ENCODE measurements around the gene GPR35. TPM values are rescaled to one million over a fixed set of nuclear protein-coding genes. Genes with fewer than 3 reads are reported as not detected.
A peak's percentile ranks its signal among the peaks of the same experiment; 100 is the strongest.

The GPR35 gene
- total and polyA plus RNA-seq, 2 of the 13 experiments (the other 11 are each of a cell fraction or from before 2014, with no cell fraction given) = 27.1 to 44.2 TPM

GRCh38 chr2:240579771-240580614, 45.3 kb upstream of the GPR35 start (continued):
- no peak for TF ChIP-seq NONO (IDR thresholded peaks at IDR 0.05)
- TF ChIP-seq NONO (CRISPR knock-in tag; conservative IDR thresholded peaks at IDR 0.05) = peak; percentile 76; the same call in 1 of the 2 replicates
- TF ChIP-seq ZBTB44 (CRISPR knock-in tag; IDR thresholded peaks at IDR 0.05) = no peak
- peak; percentile 79; the same call in 1 of the 2 replicates for TF ChIP-seq ARHGAP35 (CRISPR knock-in tag; IDR thresholded peaks at IDR 0.05; ENCODE audit: borderline replicate concordance)
- peak; percentile 93 for TF ChIP-seq ZNF574 (CRISPR knock-in tag; IDR thresholded peaks at IDR 0.05)
- no peak for TF ChIP-seq ZBTB42 (CRISPR knock-in tag; IDR thresholded peaks at IDR 0.05)
- no peak for TF ChIP-seq ZSCAN20 (CRISPR knock-in tag; IDR thresholded peaks at IDR 0.05; ENCODE audit: borderline replicate concordance)
- TF ChIP-seq PRPF4 (IDR thresholded peaks at IDR 0.05; ENCODE audit: low read depth, low read length, poor library complexity, severe bottlenecking) = no peak
- TF ChIP-seq ZNF577 (CRISPR knock-in tag; IDR thresholded peaks at IDR 0.05; ENCODE audit: borderline replicate concordance, low read depth) = no peak
- no peak for TF ChIP-seq ZNF264 (CRISPR knock-in tag; IDR thresholded peaks at IDR 0.05)
- no peak for TF ChIP-seq ATM (IDR thresholded peaks at IDR 0.05; ENCODE audit: borderline replicate concordance)
- TF ChIP-seq EZH2 (conservative IDR thresholded peaks at IDR 0.05; ENCODE audit: low read depth, low read length) = no peak
- peak; percentile 53; the same call in 1 of the 2 replicates for TF ChIP-seq ZNF800 (CRISPR knock-in tag; IDR thresholded peaks at IDR 0.05)
- TF ChIP-seq ZBTB39 (CRISPR knock-in tag; IDR thresholded peaks at IDR 0.05) = 0 out of 2 replicates have a peak, but pooled peaks have one; percentile 78
- TF ChIP-seq RFX5 (IDR thresholded peaks at IDR 0.05; ENCODE audit: low read depth, low read length) = no peak
- no peak for TF ChIP-seq CBX1 (IDR thresholded peaks at IDR 0.05; ENCODE audit: low read depth)
- no peak for TF ChIP-seq ZNF660 (CRISPR knock-in tag; IDR thresholded peaks at IDR 0.05; ENCODE audit: borderline replicate concordance, low read depth)
- TF ChIP-seq ELF4 (CRISPR knock-in tag; IDR thresholded peaks at IDR 0.05; ENCODE audit: borderline replicate concordance) = no peak
- no peak for TF ChIP-seq HMG20A (CRISPR knock-in tag; IDR thresholded peaks at IDR 0.05; ENCODE audit: borderline replicate concordance)
- no peak for TF ChIP-seq NFE2L2 (IDR thresholded peaks at IDR 0.05; ENCODE audit: low read length)
- TF ChIP-seq ZNF543 (CRISPR knock-in tag; IDR thresholded peaks at IDR 0.05) = peak; percentile 68; the same call in 1 of the 2 replicates
